ENCODE data around the gene GNAL.

- TF ChIP-seq CTCF (IDR thresholded peaks at IDR 0.05) (no peak), POLR2A (IDR thresholded peaks at IDR 0.05) (no peak), POLR2AphosphoS5 (IDR thresholded peaks at IDR 0.05) (no peak)
Observed at GRCh38 chr18:11800566-11801334, 111.7 kb downstream of the GNAL start.
